OCI-LY7 (cell line): Measurements from ENCODE around the gene HAL. TPM values are rescaled to one million over a fixed set of nuclear protein-coding genes. Genes with fewer than 3 reads are reported as not detected.

Experiments
- BruUV-seq: library from RNA; stranded (reverse); fragments of 400-500 nt; replicated peaks from 2 replicates; lab custom pipeline; 2021; lab: Mats Ljungman, UMichigan
- CTCF ChIA-PET: fragments of 300-600 bp; sonication (Branson Sonifier 250); formaldehyde crosslinking; loops from one replicate; lab custom pipeline; 2022; ENCODE audit warnings: antibody characterized with exemption; ENCODE audit not compliant: unreplicated experiment; lab: Charles Lee
- POLR2A ChIA-PET: fragments of 300-600 bp; sonication (Branson Sonifier 250); formaldehyde crosslinking; loops from one replicate; lab custom pipeline; 2022; ENCODE audit warnings: antibody characterized with exemption; lab: Charles Lee
- DNase-seq: peaks from one replicate; pipeline ENCODE4 v3.0.0-alpha.2; 2015; ENCODE audit warnings: low spot score
- H2AFZ ChIP-seq: fragments of 200-600 bp; sonication (generic), shearing (Covaris generic); 2 replicates; pipeline ENCODE4 v1.6.1; 2014; ENCODE audit warnings: mild to moderate bottlenecking, antibody characterized with exemption, low read length, moderate library complexity
- H3K27ac ChIP-seq: fragments of 200-600 bp; sonication (generic); 2 replicates; pipeline ENCODE4 v1.5.1; 2014; ENCODE audit warnings: mixed run types, low read depth, mild to moderate bottlenecking, moderate library complexity, low read length, inconsistent platforms; ENCODE audit not compliant: poor library complexity, severe bottlenecking
- H3K36me3 ChIP-seq: fragments of 200-600 bp; sonication (generic); 2 replicates; pipeline ENCODE4 v1.6.1; 2014; ENCODE audit warnings: mild to moderate bottlenecking, antibody characterized with exemption, low read length, moderate library complexity, mixed read lengths; ENCODE audit not compliant: insufficient read depth
- H3K4me1 ChIP-seq: fragments of 200-600 bp; sonication (generic); 2 replicates; pipeline ENCODE4 v1.5.1; 2014; ENCODE audit warnings: mild to moderate bottlenecking, low read length; ENCODE audit not compliant: insufficient read depth, poor library complexity, severe bottlenecking
- H3K4me2 ChIP-seq: fragments of 200-600 bp; sonication (generic); 2 replicates; pipeline ENCODE4 v1.6.1; 2014; ENCODE audit warnings: mild to moderate bottlenecking, low read length
- H3K4me3 ChIP-seq: fragments of 200-600 bp; sonication (generic); 2 replicates; pipeline ENCODE4 v1.5.1; 2014; ENCODE audit warnings: mild to moderate bottlenecking, low read depth, low read length; ENCODE audit not compliant: poor library complexity, severe bottlenecking
- H3K79me2 ChIP-seq: fragments of 200-600 bp; sonication (generic); 2 replicates; pipeline ENCODE4 v1.6.1; 2016; ENCODE audit warnings: low read depth, mild to moderate bottlenecking, low read length, moderate library complexity, mixed read lengths; ENCODE audit not compliant: insufficient read depth
- H3K9me2 ChIP-seq: fragments of 200-600 bp; sonication (generic); 2 replicates; pipeline ENCODE4 v1.6.1; 2016; ENCODE audit warnings: mild to moderate bottlenecking, low read length, mixed read lengths; ENCODE audit not compliant: insufficient read depth
- H3K9me3 ChIP-seq: fragments of 200-600 bp; sonication (generic); 2 replicates; pipeline ENCODE4 v1.6.1; 2014; ENCODE audit warnings: mild to moderate bottlenecking, mixed run types, low read length, mixed read lengths
- H4K20me1 ChIP-seq: fragments of 200-600 bp; sonication (generic); 2 replicates; pipeline ENCODE4 v1.6.1; 2014; ENCODE audit warnings: mild to moderate bottlenecking, antibody characterized with exemption, low read length, moderate library complexity, mixed read lengths; ENCODE audit not compliant: insufficient read depth
- EZH2phosphoT487 ChIP-seq: fragments of 200-600 bp; sonication (generic); IDR thresholded peaks from 2 replicates; pipeline ENCODE4 v1.6.1; 2018; ENCODE audit warnings: low read depth, borderline replicate concordance, mild to moderate bottlenecking, mixed run types, antibody characterized with exemption, low read length, moderate library complexity, mixed read lengths
- intact Hi-C: fragments of 100-400 bp; cut with micrococcal nuclease; formaldehyde crosslinking; loops from one replicate; pipeline ENCODE4 v1.10.0; 2022; ENCODE audit not compliant: unreplicated experiment
- total RNA-seq, 2 experiments: library from RNA; depleted of rRNA in 1 of 2; stranded (reverse); fragments of >200 nt in 1 of 2; shearing (Covaris generic) in 1 of 2; gene quantifications; 2 replicates each; pipeline ENCODE4 v1.2.3, GENCODE V29; 2014 to 2022
- TF ChIP-seq, protein P1 (sequence below): fragments of 200-600 bp; sonication (generic); conservative IDR thresholded peaks from 2 replicates; pipeline ENCODE4 v1.5.1; 2014; ENCODE audit warnings: mild to moderate bottlenecking, antibody characterized with exemption, low read length, moderate library complexity, mixed read lengths

HAL gene
- total RNA-seq, 2 experiments from 2014 or later, result 0.25 to 1.4 TPM

DNA sequence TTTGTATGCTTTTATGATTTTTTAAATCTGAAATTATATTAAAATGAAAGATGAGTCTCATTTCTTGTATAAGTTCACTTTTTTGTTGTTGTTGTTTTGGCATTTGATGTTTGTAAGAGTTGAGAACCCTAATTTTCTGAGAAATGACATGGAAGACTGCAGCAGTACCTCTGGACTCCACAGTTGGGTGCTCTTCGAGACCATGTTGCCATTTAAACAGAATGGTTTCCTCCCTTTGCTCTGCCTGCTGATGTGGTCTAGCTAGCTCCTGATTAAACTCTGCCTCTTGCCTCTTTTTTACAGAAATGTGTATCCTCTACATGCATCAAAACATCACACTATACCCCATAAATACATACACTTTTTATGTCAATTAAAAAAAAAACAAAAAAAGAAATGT lies 45.0 kb upstream of the HAL start:
- DNase-seq, result no peak
- ChIA-PET POLR2A (interaction anchor here (0.7 to 1.3 kb wide), 3 partner anchors 13 to 168 kb away, joined by 3 to 4 read pairs (median 3); no protein-coding TSS in a partner anchor), CTCF (interaction anchor here (0.6 kb wide), 1 partner anchor 888 kb away, joined by 3 read pairs; no protein-coding TSS in a partner anchor)
- Histone ChIP-seq H3K4me3 (no peak overlapping the region), H3K36me3 (no peaks in the 10 kb centered on the region), H2AFZ (no peak overlapping the region), H3K79me2 (no peaks in the 10 kb centered on the region), H3K4me1 (peaks cover 15% of the 10 kb centered on the region), H3K9me3 (no peaks in the 10 kb centered on the region), H4K20me1 (no peaks in the 10 kb centered on the region), H3K27ac (no peak overlapping the region), H3K4me2 (no peak overlapping the region), H3K9me2 (no peaks in the 10 kb centered on the region)
- intact Hi-C loops, result no loop called here
- no peak for TF ChIP-seq EZH2phosphoT487
- TF ChIP-seq, protein P1, sequence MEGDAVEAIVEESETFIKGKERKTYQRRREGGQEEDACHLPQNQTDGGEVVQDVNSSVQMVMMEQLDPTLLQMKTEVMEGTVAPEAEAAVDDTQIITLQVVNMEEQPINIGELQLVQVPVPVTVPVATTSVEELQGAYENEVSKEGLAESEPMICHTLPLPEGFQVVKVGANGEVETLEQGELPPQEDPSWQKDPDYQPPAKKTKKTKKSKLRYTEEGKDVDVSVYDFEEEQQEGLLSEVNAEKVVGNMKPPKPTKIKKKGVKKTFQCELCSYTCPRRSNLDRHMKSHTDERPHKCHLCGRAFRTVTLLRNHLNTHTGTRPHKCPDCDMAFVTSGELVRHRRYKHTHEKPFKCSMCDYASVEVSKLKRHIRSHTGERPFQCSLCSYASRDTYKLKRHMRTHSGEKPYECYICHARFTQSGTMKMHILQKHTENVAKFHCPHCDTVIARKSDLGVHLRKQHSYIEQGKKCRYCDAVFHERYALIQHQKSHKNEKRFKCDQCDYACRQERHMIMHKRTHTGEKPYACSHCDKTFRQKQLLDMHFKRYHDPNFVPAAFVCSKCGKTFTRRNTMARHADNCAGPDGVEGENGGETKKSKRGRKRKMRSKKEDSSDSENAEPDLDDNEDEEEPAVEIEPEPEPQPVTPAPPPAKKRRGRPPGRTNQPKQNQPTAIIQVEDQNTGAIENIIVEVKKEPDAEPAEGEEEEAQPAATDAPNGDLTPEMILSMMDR, result no peak
- no TSS peak for BruUV-seq

DNA sequence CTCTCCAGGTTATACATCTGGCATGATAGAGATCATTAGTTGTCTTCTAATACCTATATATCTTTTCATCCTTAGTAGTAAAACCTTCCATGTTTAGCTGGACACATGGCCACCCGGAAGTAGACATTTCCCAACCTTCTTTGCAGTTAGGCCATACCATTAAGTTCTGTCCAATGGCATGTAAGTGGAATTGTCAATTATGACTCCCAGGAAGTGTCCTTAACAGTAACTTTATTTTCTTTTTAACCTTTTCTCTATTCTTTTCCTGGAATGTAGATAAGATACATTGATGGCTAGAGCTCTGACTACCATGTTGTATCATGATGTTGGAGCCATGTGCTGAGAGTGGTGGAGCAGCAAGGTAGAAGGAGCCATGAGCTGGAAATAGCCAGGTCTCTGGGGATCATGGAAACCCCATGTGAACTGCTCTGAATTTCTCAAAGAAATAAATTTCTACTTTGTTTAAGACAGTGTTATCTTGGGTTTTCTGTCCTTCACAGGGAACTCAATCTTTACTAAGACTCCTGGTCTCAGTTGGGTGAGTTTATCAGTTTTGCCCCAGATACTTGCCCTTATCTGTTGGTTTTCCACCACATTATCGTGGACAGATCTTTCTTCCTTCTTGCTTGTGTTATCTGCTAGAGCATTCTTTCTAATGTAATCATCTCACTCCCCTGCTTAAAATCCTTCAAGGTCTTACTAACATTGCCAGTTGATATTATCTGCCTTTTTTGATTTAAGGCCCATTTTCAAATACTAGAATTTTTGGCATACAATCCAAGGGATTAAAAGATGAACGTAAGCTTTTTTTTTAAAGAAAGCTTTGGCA lies 44.4 kb upstream of the HAL start:
- POLR2A ChIA-PET, result interaction anchor here (0.9 kb wide), 1 partner anchor 21 kb away, joined by 3 read pairs; no protein-coding TSS in a partner anchor
- H2AFZ ChIP-seq, result no peak overlapping the region

More for the DNA sequence above, 44.4 kb upstream of the HAL start:
- intact Hi-C loops, result no loop called here
- H3K9me3 ChIP-seq, result no peaks in the 10 kb centered on the region
- H3K36me3 ChIP-seq, result no peaks in the 10 kb centered on the region
- peaks cover 18% of the 10 kb centered on the region for H3K4me1 ChIP-seq
- H3K79me2 ChIP-seq, result no peaks in the 10 kb centered on the region
- TF ChIP-seq EZH2phosphoT487, result no peak
- TF ChIP-seq, protein P1, result no peak
- CTCF ChIA-PET, result interaction anchor here (0.6 kb wide), 1 partner anchor 889 kb away, joined by 3 read pairs; no protein-coding TSS in a partner anchor
- no peak overlapping the region for H3K4me3 ChIP-seq
- no peak overlapping the region for H3K27ac ChIP-seq
- H3K9me2 ChIP-seq, result no peaks in the 10 kb centered on the region
- H3K4me2 ChIP-seq, result no peak overlapping the region
- no peaks in the 10 kb centered on the region for H4K20me1 ChIP-seq
- DNase-seq, result no peak
- BruUV-seq, result no TSS peak
